Islet precursor cell (in vitro differentiated cells): ENCODE results near the gene SRRT.
A peak's percentile ranks its signal among the peaks of the same experiment; 100 is the strongest.
"Not testable (repeated sequence)": the region's sequence is repeated elsewhere in the genome, so short reads cannot be mapped to it uniquely, and the experiment has no call there.

Experiments used
- DNase-seq: peaks from one replicate; pipeline ENCODE4 v3.0.0-alpha.2; 2018

The SRRT gene

GRCh38 chr7:100874577-100875355 is at the start of gene SRRT:
Gene SRRT (plus strand): TSS chr7:100875103. CDS start chr7:100875591, 488 bp downstream.
- DNase-seq: peak; percentile 98

GRCh38 chr7:100825215-100825671 is 49.7 kb upstream of the SRRT start:
- peak; percentile 80 for DNase-seq

- no peak for DNase-seq
Observed at GRCh38 chr7:100825751-100826513, 49.0 kb upstream of the SRRT start.

- peak; percentile 60 for DNase-seq
Observed at GRCh38 chr7:100826514-100827329, 48.2 kb upstream of the SRRT start.

GRCh38 chr7:100827330-100828226 is 47.3 kb upstream of the SRRT start, which contains the start of gene EPHB4:
Gene EPHB4 (minus strand): TSS chr7:100827523. CDS start chr7:100827030, 493 bp downstream.
- DNase-seq: peak; percentile 94

- no peak for DNase-seq
Observed at GRCh38 chr7:100829150-100829716, 45.7 kb upstream of the SRRT start.

- no peak for DNase-seq
Observed at GRCh38 chr7:100830396-100830795, 44.5 kb upstream of the SRRT start.

GRCh38 chr7:100832281-100832633 is 42.6 kb upstream of the SRRT start:
- no peak for DNase-seq

GRCh38 chr7:100835903-100836811 is 38.7 kb upstream of the SRRT start:
- DNase-seq: peak; percentile 97

GRCh38 chr7:100836812-100837098 is 38.1 kb upstream of the SRRT start:
- DNase-seq: no peak

GRCh38 chr7:100837099-100837836 is 37.6 kb upstream of the SRRT start:
- DNase-seq: peak; percentile 97

GRCh38 chr7:100839361-100839760 is 35.5 kb upstream of the SRRT start:
- no peak for DNase-seq

GRCh38 chr7:100840470-100841100 is 34.3 kb upstream of the SRRT start:
- DNase-seq: no peak

- DNase-seq: no peak
Observed at GRCh38 chr7:100847360-100847759, 27.5 kb upstream of the SRRT start.

- peak; percentile 96 for DNase-seq
Observed at GRCh38 chr7:100852048-100852872, 22.6 kb upstream of the SRRT start, which contains the start of gene SLC12A9. Gene SLC12A9 (plus strand): TSS chr7:100852713. CDS start chr7:100854198, 1,485 bp downstream.

GRCh38 chr7:100854146-100854895 is 20.6 kb upstream of the SRRT start:
- DNase-seq: no peak

- not testable (repeated sequence) for DNase-seq
Observed at GRCh38 chr7:100854899-100855298, 20.0 kb upstream of the SRRT start.

- peak; percentile 44 for DNase-seq
Observed at GRCh38 chr7:100855515-100855914, 19.4 kb upstream of the SRRT start.
